Fibroblast of lung (primary cell): Measurements from ENCODE around the gene SBK3.

Experiments used
- EZH2 ChIP-seq: IDR thresholded peaks from 2 replicates; pipeline ENCODE4 v1.5.1; 2012; ENCODE audit warnings: low read length, control low read depth, mild to moderate bottlenecking; ENCODE audit errors: missing control alignments
- TF ChIP-seq, protein P1 (sequence below), 2 donors: IDR thresholded peaks in 1 of 2; conservative IDR thresholded peaks in 1 of 2; 1 replicate in 1 of 2; 2 replicates in 1 of 2; pipeline ENCODE4 v1.5.1; 2011 to 2012; ENCODE audit warnings: low read length in 2 of 2, control low read depth in 1 of 2, inconsistent platforms in 1 of 2, low read depth in 1 of 2, mild to moderate bottlenecking in 1 of 2

GRCh38 chr19:55591555-55591954, 46.2 kb upstream of the SBK3 start:
- TF ChIP-seq, protein P1, sequence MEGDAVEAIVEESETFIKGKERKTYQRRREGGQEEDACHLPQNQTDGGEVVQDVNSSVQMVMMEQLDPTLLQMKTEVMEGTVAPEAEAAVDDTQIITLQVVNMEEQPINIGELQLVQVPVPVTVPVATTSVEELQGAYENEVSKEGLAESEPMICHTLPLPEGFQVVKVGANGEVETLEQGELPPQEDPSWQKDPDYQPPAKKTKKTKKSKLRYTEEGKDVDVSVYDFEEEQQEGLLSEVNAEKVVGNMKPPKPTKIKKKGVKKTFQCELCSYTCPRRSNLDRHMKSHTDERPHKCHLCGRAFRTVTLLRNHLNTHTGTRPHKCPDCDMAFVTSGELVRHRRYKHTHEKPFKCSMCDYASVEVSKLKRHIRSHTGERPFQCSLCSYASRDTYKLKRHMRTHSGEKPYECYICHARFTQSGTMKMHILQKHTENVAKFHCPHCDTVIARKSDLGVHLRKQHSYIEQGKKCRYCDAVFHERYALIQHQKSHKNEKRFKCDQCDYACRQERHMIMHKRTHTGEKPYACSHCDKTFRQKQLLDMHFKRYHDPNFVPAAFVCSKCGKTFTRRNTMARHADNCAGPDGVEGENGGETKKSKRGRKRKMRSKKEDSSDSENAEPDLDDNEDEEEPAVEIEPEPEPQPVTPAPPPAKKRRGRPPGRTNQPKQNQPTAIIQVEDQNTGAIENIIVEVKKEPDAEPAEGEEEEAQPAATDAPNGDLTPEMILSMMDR (conservative IDR thresholded peaks at IDR 0.05 in 1 of 2, IDR thresholded peaks at IDR 0.05 in 1 of 2; ENCODE audit: low read depth in 1 of 2, low read length in 2 of 2) = no peak
- TF ChIP-seq EZH2 = no peak
